Measurements from ENCODE around the gene SIAH1. TPM values are rescaled to one million over a fixed set of nuclear protein-coding genes. Genes with fewer than 3 reads are reported as not detected.
A peak's percentile ranks its signal among the peaks of the same experiment; 100 is the strongest.
"Not testable (repeated sequence)": the region's sequence is repeated elsewhere in the genome, so short reads cannot be mapped to it uniquely, and the experiment has no call there.

SIAH1 gene
- total RNA-seq, 1 experiment from 2014 or later = 27.0 TPM

DNA sequence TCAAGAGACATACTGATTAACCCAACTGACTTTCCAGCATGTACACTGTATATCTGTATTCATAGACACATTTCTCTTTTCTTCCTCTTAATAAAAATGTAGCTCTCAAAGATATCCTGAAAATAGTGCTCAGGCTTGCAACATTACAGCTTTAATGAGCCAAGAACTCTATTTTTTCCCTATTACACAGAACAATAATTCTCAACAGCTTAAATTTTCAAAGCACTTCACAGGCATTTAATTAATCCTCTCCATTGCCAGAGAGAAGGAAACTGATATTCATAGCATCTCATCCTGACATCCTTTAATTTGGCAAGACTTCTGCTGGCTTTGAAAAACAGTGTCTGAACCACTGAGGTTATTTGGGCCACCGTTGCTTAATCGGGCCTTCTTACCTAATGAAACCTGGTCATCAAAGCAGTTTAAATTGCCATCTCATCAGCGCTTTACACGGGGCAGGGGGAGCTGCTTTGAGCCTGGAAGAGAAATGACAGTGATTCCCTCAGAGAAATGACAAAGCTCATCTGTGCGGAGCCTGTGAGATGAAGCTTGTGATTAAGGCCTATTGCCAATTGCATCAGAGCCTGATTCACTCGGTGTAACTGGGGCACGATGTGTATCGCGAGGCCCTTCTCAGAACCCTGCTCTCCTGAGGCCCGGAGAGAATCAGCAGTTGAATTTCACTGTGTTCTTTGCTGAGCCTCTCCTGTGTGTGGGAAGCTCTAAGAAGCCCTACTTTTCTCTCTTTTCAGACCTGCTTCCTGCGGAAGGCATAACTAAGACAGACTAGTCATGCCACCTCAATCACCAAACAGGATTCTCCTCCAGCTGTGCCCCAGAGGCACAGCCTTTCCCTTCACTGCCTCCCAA is 8.5 kb upstream of the SIAH1 start:
- no peak for DNase-seq (ENCODE audit: low read depth)

DNA sequence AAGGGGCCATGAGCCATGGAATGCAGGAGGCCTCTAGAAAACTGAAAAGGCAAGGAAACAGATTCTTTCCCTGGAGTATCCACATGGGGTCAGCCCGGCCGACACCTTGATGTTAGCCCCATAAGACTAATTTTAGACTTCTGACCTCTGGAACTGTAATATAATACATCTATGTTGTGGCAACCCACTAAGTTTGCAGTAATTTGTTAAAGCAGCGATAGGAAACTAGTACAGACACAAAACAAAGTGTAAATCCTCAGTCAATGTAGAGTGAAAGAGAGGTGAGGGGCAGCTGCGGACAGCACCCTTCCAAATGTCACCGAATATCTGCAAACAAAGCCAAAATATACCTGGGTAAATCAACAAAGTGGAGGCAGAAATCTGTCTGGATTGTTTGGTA is 7.2 kb upstream of the SIAH1 start:
- DNase-seq (ENCODE audit: low read depth) = no peak

DNA sequence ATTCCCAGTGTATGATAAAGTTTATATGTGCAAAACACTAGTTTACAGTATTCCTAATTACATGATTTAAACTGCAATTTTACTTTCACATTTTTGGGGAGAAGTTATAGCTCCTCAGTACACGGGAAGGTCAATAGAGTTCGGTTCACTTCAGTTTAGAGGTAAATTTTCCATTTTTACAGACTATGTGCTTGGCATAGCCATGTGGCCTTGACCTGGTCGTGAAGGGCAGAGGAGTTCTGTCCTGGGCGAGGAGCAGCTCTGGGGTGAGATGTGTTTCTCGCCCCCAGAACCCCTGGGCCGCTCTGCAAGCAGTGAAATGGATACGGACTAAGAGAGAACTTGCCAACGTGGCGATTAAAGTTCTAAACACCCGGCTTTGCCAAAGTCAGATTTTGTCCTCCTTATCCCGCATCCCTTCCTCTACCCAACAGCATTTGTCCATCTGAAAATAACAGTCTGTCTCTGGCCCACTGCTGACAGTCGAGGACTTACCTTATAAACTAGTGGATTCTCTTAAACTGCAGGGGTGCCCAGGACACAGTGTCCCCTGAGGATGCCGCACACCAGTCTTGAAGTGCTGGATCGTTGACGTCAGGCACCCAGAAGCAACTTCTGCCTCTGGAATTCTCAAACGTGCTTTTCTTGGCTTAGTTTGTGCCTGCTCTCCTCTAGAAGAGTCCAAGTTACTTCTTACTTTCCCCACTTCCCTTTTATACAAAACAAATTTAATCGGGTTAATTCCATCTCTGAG is 1.5 kb upstream of the SIAH1 start:
- no peak for DNase-seq (ENCODE audit: low read depth)

DNA sequence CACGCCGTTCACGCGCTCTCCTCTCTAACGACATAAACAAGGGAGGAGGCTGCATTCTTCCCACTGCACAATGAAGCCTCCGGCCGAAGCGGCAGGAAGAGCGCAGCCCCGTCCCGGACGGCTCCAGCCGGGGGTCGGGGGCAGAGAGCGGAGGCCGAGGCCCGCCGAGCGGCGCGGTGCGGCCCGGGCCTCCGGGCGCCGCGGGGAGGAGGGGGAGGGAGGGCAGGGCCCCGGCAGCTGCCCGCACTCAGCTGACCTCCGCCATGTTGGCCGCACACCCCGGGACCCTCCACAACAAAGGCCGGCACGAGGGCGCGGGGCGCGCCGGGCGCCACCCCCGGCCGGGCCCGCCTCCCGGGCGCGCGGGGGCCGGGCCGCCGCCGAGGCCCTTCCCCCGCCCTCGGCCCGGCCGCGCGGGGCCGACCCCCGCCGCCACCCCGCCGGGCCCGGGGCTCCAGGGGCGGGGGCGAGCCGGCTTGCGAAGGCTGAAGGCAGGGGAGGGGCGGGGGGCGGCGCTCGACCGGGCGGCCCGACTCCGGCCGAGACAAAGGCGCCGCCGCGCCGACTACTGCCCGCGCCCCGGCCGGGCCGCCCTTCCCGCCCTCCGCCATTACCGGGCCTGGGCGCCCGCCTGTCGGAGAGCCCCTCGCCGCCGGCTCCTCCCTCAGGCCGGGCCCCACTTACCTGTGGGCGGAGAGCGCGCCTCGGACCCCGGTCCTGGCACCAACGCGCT is 527 bp downstream of the SIAH1 start:
- DNase-seq (ENCODE audit: low read depth) = peak; percentile 62

DNA sequence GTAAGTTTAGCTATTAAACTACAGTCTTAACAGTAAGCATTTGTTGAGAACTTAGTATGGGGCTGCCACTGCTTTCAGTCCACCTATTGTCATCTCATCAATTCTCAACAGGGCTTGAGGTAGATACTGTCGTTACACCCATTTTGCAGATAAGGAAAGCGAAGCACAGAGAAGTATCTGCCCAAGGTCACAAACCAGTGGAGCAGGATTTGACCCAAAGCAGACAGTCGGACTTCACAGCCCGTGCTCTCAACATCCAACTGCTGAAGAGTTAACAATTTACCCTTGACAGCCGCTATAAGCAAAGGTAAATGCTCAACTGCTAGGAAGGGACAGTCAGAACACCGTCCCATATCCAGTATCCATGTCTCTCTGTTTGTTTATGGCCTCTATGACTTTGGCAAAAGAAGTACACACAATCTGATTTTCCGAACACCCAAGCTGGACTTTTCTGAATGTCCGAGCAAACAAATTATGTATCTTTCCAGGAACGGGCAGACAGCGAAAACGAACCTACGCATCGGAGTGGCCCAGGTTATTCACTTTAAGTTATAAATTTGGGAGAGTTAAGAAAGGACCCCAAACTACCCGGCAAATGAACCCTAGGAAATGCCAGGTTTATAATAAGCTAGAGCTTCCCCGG is 1.2 kb downstream of the SIAH1 start:
- peak; percentile 42 for DNase-seq (ENCODE audit: low read depth)

DNA sequence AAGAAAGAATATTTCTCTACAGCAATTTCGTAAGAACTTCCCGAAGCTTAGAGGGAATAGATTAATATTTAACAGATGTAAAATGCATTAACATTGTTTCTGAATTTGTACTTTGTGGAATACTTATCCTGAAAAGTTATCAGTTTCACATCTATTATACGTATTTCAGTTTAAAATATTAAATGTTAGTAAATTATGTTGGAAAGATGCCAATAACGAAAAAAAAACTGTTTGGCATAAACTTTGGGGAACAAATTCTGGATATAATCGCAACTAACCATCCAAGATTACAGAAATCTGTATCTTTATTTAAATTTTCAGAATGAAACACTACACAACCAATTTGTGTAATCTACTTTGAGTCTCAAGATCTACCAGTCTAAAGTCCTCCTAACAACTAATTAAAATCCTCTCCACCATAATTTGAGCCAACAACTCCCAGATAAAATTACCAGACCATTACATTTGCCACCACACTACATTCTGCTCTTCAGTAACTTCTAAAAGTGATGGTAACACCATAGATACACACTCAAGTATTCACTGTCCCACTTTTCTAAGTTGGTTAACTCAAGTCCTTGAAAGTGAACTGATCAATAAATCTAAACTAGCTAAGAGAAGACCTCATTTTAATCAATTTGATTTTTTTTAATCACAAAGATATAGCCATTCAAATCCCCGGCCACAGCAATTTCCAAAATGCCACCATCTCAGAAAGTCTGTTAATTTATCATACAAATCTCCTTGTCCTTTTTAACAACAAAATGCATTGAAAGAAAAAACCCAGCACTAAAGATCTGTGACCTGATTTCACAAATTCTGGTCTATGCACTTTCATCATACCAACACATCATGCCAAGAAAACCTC is 2.0 kb downstream of the SIAH1 start:
- no peak for DNase-seq (ENCODE audit: low read depth)

DNA sequence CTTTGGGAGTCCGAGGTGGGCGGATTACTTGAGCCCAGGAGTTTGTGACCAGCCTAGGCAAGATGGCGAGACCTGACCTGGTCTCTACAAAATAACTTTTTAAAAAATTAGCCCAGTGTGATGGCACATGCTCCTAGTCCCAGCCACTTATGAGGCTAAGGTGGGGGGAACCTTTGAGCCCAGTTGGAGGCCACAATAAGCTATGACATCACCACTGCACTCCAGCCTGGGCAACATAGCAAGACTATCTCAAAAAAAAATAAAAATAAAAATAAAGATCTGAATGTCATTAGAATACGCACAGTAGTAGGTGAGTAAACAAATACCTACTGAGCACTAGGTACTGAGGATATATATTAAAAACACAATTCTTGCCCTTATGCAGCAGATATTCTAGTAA is 3.1 kb downstream of the SIAH1 start:
- DNase-seq (ENCODE audit: low read depth) = no peak

DNA sequence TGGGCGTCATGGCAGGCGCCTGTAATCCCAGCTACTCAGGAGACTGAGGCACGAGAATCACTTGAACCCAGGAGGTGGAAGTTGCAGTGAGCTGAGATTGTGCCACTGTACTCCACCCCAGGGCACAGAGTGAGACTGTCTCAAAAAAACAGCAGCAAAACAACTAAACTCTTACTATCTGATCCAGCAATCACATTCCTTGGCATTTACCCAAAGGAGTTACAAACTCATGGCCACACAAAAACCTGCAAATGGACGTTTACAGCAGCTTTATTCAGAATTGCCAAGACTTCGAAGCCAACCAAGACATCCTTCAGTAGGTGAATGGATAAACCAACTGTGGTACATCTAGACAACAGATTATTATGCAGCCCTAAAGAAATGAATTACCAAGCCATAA is 4.0 kb downstream of the SIAH1 start:
- peak; percentile 74 for DNase-seq (ENCODE audit: low read depth)

DNA sequence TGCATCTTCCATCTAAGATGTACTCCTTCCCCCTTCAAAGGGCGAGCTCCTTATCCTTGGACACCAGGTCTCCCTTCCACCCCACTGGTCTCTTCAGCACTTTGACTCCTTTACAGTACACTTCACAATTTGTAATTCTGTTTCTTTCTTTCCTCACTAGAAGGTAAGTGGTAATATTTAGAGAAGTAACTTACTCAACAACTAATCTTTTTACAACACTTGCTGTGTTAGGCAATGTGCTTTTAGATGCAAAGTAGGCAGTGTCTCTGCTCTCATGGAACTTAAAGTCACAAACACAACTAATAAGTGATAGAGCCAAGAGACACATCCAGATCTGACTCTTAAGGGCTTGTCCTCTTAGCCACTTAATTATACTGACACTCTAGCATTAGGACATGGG is 6.4 kb downstream of the SIAH1 start:
- no peak for DNase-seq (ENCODE audit: low read depth)

DNA sequence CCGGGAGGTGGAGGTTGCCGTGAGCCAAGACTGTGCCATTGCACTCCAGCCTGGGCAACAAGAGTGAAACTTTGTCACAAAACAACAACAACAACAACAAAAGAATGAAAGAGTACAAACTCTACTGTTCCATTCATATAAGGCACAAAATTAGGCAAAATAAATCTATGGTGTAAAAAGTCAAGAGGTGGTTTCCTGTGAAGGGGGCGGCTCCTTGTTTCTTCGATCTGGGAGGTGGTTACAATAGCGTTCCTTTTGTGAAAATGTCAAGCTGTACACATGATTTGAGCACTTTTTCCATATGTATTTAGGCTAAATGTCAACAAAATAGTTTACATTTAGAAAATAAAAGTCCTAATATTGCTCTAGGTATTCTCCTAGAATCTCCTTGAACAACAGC is 6.9 kb downstream of the SIAH1 start:
- no peak for DNase-seq (ENCODE audit: low read depth)

DNA sequence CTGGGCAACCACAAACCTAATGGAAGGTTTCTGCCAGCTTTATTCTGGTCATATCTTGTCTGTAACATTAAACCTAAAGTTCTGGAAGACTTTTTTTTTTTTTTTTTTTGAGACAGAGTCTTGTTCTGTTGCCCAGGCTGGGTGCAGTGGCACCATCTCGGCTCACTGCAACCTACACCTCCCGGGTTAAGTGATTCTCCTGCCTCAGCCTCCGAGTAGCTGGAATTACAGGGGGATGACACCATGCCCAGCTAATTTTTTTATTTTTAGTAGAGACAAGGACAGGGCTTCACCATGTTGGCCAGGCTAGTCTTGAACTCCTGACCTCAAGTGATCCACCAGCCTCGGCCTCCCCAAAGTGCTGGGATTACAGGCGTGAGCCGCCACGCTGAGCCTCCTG is 7.9 kb downstream of the SIAH1 start:
- not testable (repeated sequence) for DNase-seq (ENCODE audit: low read depth)

DNA sequence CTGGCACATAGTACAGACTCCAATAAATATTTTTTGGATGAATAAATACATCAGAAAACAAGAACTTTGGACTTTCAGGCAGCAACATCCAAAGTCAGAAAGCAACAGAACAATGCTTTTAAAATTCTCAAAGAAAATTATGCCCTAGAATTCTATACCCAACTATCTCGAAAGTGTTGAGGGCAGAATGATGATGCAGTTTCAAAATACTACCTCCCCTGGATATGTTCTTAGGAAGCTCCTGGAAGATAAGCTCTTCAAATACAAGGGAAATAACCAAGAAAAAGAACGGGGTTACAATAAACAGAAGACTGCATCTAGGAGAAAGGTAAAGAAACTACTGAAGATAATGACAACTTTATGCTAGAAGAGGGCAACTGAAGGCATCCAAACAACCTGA is 11.0 kb downstream of the SIAH1 start:
- no peak for DNase-seq (ENCODE audit: low read depth)

DNA sequence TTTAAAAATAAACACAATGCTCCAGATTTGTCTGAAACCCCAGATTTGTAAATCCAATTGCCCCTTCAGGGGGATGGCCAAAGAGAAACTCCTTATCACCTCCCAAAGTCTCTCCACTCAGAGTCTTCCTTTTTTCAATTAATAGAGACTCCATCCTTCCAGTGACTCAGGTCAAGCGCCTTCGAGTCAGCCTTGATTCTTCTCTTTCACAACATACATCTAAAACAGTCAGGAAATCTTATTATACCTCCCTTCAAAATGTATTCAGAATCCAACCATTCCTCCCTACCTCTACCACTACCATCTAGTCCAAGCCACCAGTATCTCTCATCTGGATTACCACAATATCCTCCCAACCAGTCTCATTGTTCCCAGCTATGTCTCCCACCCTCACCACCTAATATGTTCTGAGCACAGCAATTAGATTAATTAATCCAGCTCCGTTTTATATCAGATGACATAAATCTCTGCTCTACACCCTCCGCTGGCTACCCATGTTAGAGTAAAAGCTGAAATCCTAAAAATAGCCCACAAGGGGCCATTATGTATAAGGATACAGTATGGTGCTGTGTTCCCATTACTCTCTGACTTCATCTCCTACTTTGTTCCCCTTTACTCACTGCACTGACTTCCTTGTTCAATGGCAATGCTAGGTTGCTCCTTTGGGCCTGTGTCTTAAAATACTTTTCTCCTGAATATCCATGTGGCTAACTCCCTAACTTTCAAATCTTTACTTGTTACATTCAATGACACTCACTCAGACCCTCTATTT is 11.8 kb downstream of the SIAH1 start:
- no peak for DNase-seq (ENCODE audit: low read depth)

DNA sequence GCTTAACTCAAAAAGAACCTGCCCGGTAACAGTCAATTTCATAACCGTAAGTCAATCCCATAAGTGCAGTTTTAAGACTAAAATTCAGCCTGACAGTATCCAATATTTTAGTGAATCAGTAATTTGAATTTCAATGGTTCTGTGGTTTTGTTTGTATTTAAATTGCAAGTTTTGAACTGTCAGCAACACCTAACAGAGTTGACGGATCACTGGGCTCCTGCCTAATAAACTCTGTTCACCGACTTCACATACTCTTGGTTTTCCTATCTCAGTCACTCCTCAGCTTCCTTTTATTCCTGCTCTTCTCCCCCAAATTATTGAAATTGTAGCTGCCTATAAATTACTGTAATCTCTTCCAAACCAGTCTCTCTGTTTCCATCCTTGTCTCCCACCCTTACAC is 12.5 kb downstream of the SIAH1 start:
- DNase-seq (ENCODE audit: low read depth) = no peak

DNA sequence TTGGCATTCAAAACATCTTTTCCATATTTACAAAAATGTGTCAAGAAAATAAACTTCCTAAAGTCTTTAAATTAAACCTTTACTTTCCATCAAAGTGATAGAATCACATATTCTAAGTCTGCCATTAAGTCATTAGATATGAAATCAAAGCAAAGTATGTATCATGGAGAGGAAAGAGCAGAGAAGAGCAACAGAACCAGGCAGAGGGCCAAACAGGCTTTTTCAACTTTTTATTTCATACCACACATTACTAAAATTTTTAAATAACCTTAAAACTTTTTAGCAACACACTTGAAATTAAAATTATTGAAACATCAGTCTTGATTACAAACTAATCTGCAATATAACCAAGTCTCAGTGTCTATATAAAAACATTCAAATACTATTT is 13.8 kb downstream of the SIAH1 start:
- no peak for DNase-seq (ENCODE audit: low read depth)

DNA sequence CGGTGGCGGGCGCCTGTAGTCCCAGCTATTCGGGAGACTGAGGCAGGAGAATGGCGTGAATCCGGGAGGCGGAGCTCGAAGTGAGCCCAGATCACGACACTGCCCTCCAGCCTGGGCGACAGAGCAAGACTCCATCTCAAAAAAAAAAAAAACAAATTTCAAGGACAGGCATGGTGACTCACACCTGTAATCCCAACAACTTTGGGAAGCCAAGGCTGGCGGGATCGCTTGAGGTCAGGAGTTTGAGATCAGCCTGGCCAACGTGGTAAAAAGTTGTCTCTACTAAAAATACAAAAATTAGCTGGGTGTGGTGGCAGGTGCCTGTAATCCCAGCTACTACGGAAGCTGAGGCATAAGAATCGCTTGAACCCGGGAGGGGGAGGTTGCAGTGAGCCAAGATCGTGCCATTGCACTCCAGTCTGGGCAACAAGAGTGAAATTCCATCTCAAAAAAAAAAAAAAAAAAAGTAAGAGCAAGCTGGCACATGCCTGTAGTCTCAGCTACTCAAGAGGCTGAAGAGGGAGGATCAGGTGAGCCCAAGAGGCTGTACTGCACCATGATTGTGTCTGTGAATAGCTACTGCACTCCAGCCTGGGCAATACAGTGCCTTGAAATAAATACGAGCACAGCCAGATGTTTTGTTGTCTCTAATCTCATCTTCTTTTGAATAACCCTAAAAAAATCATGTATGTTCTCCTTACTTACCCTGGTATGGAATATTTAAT is 14.4 kb downstream of the SIAH1 start:
- DNase-seq (ENCODE audit: low read depth) = peak; percentile 36

DNA sequence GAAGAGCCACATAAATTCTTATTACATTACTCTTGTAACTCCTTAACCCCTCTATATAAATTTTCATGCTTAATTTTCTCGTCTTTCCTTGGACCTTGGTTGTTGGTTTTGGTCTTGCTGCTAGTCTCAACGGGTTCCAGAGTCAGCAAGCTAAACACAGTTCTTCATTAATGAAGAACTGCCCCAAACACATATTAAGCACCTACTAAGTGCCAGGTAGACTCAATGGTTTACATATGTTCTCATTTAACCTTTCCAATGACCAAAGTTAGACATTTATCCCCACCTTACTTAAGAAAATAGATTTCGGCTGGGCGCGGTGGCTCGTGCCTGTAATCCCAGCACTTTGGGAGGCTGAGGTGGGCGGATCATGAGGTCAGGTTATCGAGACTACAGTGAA is 15.0 kb downstream of the SIAH1 start:
- DNase-seq (ENCODE audit: low read depth) = no peak

DNA sequence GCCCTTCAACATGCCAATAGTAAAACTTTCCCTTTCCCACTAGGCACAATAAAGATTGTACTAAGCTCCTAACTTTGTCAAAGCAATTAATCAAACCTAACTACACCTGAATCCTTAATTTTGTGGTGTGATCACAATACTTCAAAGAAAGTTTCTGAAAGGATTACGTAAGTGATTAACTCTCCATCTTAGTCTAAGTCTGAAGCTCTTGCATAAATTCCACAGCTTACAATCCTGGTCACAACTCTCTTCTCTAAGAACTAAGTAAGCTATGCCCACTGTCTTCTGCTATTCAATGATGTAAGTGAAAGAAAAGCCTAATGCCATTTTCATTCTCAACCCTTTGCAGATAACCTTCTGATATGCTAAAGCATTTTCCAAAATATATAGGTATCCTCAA is 15.4 kb downstream of the SIAH1 start:
- DNase-seq (ENCODE audit: low read depth) = no peak

DNA sequence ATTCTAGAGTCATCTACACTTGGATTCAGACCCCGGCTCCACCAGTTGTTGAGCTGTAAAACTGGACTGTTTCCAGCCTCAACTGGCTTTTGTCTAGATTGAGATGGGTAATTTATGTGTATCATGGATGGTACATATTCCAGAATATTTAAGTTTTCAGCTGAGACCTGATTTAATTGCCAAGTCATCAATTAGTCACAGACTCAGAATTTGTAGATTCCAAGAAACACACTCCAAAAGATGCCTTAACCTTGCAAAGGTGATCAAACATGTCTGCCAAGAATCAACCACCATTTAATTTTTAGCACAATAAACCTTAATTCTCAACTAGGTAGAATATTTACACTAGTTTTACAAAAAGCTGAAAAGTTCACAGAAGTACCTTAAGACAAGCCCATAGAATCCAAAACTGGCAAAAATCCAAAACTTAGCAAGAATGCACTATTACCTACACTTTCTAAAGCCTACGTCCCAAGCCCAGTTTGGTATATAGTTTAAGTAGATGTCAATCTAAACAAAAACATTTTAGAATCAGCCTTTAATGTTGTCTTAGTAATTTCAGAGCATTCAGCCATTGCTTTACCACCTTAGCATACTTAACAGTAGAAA is 17.7 kb downstream of the SIAH1 start:
- peak; percentile 11 for DNase-seq (ENCODE audit: low read depth)

Data from M059J (cell line).